Mucosa of stomach (tissue), 1 donor: ENCODE data around the gene HPDL.

Experiments used
- H3K27me3 ChIP-seq: one replicate; pipeline ENCODE4 v1.7.0; 2013; ENCODE audit warnings: mild to moderate bottlenecking, low read length; ENCODE audit not compliant: control insufficient read depth, insufficient read depth
- H3K36me3 ChIP-seq: one replicate; pipeline ENCODE4 v1.7.0; 2013; ENCODE audit warnings: low read length; ENCODE audit not compliant: control insufficient read depth, insufficient read depth
- H3K4me1 ChIP-seq: one replicate; pipeline ENCODE4 v1.7.0; 2013; ENCODE audit warnings: mild to moderate bottlenecking, low read length; ENCODE audit not compliant: control insufficient read depth, insufficient read depth
- H3K4me3 ChIP-seq: one replicate; pipeline ENCODE4 v1.7.0; 2013; ENCODE audit warnings: low read length
- H3K9ac ChIP-seq: one replicate; pipeline ENCODE4 v1.7.0; 2013; ENCODE audit warnings: mild to moderate bottlenecking, low read length, moderate library complexity
- H3K9me3 ChIP-seq: one replicate; pipeline ENCODE4 v1.7.0; 2013; ENCODE audit warnings: mild to moderate bottlenecking, low read length, moderate library complexity; ENCODE audit not compliant: control insufficient read depth
- donor health status: Pancreatic carcinoma.

Gene HPDL

DNA sequence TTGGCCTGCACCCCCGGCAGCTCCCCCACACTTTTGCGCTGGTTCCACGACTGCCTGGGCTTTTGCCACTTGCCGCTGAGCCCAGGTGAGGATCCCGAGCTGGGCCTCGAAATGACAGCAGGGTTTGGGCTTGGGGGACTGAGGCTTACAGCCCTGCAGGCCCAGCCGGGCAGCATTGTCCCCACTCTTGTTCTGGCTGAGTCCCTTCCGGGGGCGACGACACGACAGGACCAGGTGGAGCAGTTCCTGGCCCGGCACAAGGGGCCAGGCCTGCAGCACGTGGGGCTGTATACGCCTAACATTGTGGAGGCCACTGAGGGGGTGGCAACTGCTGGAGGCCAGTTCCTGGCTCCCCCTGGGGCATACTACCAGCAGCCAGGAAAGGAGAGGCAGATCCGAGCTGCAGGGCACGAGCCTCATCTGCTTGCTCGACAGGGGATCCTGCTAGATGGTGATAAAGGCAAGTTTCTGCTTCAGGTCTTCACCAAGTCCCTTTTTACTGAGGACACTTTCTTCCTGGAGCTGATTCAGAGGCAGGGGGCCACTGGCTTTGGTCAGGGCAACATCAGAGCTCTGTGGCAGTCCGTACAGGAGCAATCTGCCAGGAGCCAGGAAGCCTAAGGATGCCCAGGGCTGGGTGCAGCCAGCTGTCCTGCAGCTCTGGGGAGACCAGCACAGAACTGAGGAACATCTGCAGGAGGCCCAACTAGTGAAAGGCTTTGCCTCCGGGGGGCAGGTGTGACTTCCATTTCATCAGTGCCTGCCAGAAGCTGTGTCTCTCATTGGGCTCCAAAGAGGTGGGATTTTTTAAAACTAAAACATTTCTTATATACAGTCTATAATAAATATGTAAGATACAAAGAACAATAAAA lies 1.2 kb downstream of the HPDL start:
- peak overlapping the region; percentile 56 for H3K4me3 ChIP-seq
- H3K4me1 ChIP-seq, result peaks cover 39% of the 10 kb centered on the region
- peak overlapping the region; percentile 29 for H3K9ac ChIP-seq
- H3K9me3 ChIP-seq, result no peaks in the 10 kb centered on the region
- peaks cover under 1% of the 10 kb centered on the region for H3K36me3 ChIP-seq
- H3K27me3 ChIP-seq, result no peaks in the 10 kb centered on the region

DNA sequence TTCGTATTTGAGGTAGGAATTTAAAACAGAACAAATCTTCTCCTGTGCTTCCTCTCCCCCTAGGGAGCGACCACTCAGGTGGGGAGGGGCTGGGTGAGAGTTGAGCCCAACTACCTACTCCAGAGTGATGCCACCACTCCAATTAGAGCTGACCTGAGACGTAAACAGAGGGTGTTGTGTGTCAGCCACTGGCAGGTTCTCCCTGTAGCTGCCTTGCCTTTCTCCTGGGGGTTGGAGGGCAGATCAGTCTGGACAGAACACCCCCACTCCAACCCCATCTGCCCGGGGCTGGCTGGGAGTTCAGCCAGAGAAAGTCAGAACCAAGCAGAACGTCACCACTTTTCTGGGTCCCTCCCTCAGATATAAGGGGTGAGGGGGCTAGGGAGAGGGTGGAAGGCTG lies 2.0 kb downstream of the HPDL start:
- H3K4me3 ChIP-seq, result no peak overlapping the region
- peaks cover 4% of the 10 kb centered on the region for H3K36me3 ChIP-seq
- no peaks in the 10 kb centered on the region for H3K9me3 ChIP-seq
- H3K27me3 ChIP-seq, result no peaks in the 10 kb centered on the region
- peaks cover 39% of the 10 kb centered on the region for H3K4me1 ChIP-seq
- H3K9ac ChIP-seq, result no peak overlapping the region

DNA sequence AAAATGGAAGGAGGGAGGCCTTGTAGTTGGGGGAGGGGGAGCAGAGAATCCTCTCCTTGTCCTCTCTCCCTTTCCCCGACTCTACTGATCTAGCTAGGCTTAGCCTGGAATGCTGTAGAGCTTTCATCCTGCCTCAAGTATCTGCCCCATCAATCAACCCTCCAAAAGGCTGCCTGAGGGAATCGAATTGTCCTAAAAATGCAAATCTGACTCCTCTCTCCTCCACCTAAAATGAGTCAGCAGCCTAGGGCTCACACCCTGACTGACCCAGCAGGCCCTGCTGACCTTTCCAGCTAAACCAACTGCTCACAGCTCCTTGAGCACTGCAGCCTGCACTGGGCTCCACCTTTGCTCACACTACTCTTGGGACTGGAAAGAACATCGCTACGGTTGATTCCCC lies 2.8 kb downstream of the HPDL start:
- Histone ChIP-seq H3K27me3 (no peaks in the 10 kb centered on the region), H3K9me3 (no peaks in the 10 kb centered on the region), H3K4me1 (peaks cover 47% of the 10 kb centered on the region), H3K9ac (no peak overlapping the region), H3K36me3 (peaks cover 4% of the 10 kb centered on the region), H3K4me3 (no peak overlapping the region)

DNA sequence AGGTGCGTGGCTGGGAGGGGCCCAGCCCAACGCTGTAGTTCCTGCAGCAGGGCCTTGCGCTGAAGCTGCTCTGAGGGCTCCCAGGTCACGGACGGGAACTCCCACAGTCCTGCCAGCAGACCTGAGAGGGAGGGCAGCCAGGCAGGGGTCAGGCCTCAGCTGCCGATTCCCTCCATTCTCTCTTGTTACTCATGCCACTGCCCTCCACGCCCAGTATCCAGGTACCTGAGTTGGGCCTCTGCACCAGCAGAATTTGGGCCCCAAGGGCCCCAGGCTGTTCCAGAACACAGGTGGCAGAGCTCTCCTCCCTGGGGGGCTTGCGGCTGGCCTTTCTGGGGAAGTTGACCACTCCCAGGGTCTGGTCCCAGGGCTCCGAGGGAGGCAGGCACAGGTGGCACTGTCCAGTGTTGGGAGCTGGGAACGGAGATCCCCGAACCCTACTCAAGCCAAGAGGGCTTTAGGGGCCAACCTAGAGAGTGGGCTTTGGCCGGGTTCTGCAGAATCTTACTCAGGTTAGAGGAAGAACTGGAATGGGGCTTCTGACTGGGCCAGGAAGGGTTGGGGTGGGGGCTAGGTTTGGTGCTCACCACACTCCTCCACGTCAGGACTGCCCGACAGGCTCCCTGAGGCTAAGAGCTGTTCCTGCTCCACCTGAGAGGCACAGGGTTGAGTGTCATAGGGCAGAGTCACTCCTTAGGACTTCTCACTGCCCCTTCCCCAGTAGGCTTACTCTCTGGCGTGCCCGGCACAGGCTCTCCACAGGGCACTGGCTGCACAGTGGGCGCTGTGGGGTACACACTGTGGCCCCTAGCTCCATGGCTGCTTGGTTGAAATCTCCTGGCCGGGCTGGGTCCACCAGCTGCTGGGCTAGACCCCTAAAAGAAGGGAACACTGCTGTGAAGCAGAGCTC lies 5.0 kb downstream of the HPDL start:
- Histone ChIP-seq H3K9me3 (no peaks in the 10 kb centered on the region), H3K36me3 (peaks cover 4% of the 10 kb centered on the region), H3K27me3 (no peaks in the 10 kb centered on the region), H3K4me1 (peaks cover 65% of the 10 kb centered on the region), H3K9ac (no peak overlapping the region), H3K4me3 (no peak overlapping the region)

DNA sequence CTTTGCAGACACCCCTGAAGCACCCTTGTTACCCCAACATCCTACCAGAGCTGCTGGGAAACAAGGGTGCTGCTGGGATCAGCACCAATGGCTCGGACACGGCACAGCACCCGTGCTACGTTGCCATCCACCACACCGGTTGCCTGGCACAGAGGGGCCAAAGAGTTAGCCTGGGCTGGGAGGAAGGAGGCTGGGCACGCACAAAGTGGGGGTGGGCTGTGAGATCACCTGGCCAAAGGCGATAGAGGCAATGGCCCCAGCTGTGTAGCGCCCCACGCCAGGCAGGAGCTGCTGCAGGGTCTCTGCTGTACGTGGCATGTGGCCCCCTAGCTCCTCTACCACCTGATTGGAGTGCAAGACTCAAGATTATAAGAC lies 5.6 kb downstream of the HPDL start:
- Histone ChIP-seq H3K4me1 (peaks cover 64% of the 10 kb centered on the region), H3K9ac (no peak overlapping the region), H3K9me3 (no peaks in the 10 kb centered on the region), H3K36me3 (peaks cover 4% of the 10 kb centered on the region), H3K4me3 (no peak overlapping the region), H3K27me3 (no peaks in the 10 kb centered on the region)

DNA sequence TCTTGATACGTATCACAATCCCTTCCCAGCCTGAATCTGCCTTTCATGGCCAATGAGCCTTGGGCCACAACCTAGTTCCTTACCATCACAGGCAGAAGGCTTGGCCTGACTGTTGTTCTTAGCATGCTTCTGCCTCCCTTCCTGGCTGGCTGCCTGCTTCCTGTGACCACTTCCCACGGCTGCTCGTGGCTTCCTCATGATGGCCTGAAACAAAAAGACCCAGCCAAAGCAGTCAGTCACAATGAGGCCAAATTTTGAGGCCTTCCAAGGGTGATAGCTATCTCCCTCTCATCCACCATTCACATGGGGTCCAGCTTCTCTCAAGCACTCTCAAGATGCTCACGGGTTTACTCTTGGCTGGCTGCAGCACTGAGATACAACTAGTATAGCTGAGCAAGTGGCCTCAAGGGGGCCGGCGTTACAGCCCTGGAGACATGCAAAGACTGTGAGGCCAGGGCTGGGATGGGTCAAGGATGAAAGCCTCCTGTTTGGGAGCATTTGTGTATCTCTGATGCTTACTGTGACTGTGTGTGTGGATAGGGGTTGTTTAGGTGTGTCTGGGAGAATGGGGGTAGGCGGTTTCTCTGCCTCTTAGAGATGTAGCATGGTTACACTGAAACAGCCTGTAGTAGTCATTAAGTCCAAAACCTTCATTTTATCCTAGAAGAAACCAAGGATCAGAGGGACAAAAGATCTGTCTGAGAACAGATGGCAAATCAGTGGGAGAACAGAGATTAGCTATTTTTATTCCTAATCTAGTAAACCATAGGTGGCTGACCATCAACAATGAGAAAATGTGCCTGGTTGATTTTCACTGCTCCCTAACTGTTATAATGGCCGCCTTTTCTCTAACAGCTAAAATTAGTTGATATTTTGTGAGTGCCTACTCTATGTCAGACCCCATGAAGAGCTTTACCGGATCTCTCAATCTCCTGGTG lies 7.9 kb downstream of the HPDL start:
- Histone ChIP-seq H3K4me1 (peaks cover 59% of the 10 kb centered on the region), H3K9me3 (no peaks in the 10 kb centered on the region), H3K27me3 (no peaks in the 10 kb centered on the region), H3K4me3 (no peak overlapping the region), H3K36me3 (peaks cover 4% of the 10 kb centered on the region), H3K9ac (peak overlapping the region; percentile 32)

DNA sequence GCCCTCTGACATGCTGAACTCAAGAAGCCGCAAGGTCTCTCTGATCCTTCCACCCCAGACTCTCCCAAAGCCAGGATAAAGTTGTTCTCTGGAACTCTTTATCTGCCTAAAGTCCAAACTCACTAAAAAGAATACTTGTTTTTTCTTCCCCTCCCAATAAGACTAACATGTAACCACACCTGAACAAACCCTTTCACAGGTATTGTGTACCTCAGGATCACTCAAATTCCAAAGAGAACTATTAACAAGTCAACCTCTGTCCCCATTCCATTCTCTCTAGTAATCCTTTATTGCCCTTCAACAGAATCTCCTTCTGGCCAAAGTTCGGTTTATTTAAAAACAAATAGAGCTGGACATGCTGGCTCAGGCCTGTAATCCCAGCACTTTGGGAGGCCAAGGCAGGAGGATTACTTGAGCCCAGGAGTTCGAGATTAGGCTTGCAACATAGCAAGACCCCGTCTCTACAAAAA lies 9.2 kb downstream of the HPDL start:
- H3K4me1 ChIP-seq, result peaks cover 48% of the 10 kb centered on the region

DNA sequence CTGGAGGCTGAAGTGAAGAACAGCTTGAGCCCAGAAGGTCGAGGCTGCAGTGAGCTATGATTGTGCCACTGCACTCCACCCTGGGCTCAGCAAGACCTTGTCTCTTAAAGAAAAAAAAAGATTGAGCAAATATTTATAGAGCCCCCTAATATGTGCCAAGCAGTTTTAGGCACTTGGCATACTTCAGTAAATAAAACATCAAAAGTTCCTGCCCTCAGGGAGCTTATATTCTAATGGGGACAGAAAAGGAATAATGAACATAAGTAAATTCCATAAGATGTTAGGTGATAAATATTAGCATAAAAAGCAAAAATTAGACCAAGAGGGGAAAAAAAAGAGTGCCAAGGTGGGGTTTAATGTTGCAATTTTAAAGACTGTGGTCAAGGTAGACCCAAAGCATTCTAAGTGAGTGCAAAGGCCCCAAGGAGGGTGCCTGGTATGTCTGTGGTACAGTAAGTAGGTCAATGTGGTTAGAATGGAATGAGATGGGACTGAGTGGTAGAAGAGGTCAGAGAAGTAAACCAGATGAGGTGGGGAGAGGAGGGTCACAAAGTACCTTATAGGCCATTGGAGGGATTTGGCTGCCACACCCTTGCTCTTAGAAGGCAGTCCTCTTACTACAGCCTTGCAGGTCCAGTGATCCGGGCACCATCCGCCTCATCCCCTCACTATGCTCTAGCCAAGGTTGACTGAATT lies 11.1 kb downstream of the HPDL start:
- peaks cover 55% of the 10 kb centered on the region for H3K4me1 ChIP-seq
- peaks cover 4% of the 10 kb centered on the region for H3K36me3 ChIP-seq
- H3K27me3 ChIP-seq, result no peaks in the 10 kb centered on the region
- H3K9me3 ChIP-seq, result no peaks in the 10 kb centered on the region
- H3K4me3 ChIP-seq, result no peak overlapping the region
- no peak overlapping the region for H3K9ac ChIP-seq

More for the DNA sequence above, 9.2 kb downstream of the HPDL start:
- Histone ChIP-seq H3K9me3 (no peaks in the 10 kb centered on the region), H3K4me3 (peak overlapping the region; percentile 10), H3K36me3 (peaks cover 4% of the 10 kb centered on the region), H3K27me3 (no peaks in the 10 kb centered on the region), H3K9ac (peak overlapping the region; percentile 32)

DNA sequence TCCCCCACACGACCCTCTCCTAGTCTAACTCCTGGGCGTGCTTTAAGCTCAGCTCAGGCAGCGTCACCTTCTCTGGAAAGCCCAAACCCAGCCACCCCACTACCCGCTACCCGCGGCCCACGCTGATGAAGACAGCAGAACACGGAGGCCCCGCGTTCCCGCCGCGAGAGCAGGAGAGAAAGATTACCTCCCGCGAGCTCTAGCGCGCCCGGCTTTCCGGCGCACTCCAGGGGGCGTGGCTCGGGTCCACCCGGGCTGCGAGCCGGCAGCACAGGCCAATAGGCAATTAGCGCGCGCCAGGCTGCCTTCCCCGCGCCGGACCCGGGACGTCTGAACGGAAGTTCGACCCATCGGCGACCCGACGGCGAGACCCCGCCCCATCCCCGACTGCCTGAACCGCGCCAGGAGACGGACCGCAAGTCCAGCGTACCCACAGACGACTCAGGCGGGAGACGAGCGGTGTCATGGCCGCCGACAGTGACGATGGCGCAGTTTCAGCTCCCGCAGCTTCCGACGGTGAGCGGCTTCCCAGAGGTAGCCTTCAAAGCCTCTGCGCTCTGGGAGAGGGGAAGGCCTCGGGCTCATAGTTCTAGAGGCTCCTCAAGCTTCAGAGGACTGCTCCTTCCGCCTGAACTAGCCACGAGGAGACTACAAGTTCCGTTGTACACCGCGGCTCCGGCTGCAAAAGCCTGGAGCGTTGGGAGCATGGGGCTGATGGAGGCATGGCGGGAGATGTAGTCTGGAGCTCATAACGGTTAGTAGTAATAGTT lies 13.3 kb downstream of the HPDL start, which contains the start of the genes MUTYH and TOE1:
Gene MUTYH, minus strand, starts transcription at position 652 of the 770 bp plus-strand sequence. CDS start 5,935 bp downstream, outside the sequence.
Gene TOE1, plus strand, starts transcription at position 382 of the 770 bp plus-strand sequence. Its CDS starts 83 bp downstream, at position 465.
- Histone ChIP-seq H3K4me1 (peaks cover 42% of the 10 kb centered on the region), H3K27me3 (no peaks in the 10 kb centered on the region), H3K9me3 (no peaks in the 10 kb centered on the region), H3K36me3 (no peaks in the 10 kb centered on the region), H3K9ac (peak within 1 kb of the TSS; percentile 94), H3K4me3 (peak within 1 kb of the TSS; percentile 82)

DNA sequence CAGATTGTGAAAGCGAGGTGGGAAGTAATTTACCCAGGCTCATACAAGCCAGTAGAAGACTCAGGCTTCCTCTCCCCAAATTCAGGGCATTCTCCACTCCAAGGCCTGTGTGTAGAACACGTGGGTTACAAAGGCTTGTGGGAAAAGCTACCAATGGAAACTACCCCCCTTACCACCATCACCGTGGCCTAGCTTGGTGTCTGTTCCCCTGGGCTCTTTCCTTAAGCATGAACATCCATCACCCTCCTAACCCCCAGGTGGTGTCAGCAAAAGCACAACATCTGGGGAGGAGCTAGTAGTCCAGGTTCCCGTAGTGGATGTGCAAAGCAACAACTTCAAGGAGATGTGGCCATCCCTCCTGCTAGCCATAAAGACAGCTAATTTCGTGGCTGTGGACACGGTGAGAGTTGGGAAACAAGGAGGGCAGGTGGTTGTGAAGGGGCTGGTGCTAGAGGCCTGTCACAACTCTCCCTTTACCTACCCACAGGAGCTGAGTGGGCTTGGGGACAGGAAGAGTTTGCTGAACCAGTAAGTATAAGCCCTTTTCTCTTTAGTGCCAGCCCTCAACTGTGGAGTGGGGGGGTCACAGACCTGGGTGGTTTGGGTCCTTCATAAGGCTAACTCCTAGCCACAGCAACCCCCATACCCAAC lies 14.2 kb downstream of the HPDL start:
- peak overlapping the region; percentile 82 for H3K4me3 ChIP-seq
- H3K27me3 ChIP-seq, result no peaks in the 10 kb centered on the region
- H3K9me3 ChIP-seq, result no peaks in the 10 kb centered on the region
- peak overlapping the region; percentile 94 for H3K9ac ChIP-seq
- no peaks in the 10 kb centered on the region for H3K36me3 ChIP-seq
- H3K4me1 ChIP-seq, result peaks cover 35% of the 10 kb centered on the region
